ENCODE data around the gene PSMB2.

PSMB2 gene

DNA sequence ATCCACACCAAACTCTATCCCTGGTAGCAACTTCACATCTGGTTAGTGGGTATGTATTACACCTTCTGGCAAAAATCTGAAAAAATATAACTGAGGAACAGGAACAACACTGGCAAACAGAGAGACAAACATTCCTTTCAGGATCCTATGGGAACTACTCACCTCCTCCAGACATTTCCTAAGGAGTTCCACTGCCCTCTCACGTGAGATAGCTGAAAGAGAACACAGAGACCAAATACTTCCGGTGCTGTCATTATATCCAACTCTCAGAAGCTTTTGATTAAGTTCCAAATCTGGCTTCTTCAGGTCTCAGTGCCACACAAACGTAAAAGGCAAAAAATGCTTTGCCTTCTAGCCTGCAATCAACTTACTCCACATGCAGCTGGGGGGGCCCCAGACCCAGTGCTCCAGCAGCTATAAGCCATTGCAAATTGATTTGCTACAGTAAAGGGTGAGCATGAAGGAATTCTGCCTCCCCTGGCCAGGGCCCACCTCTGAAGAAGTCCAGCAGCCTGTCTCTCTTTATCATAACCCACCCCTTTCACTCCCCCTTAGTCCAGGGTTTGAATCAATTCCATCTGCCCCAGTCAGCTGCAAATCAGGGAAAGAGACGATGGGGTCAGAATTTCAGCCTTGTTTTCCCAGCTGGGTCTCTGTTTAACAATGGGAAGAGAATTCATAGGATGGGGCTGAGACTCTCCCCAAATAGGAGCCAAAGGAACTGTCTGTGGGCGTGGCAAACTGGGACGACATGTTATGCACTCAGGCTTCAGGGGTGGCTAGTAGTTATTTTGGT, 36.1 kb downstream of the PSMB2 start:
- Histone ChIP-seq H4K20me1 (ENCODE audit: insufficient read depth, low read length) (no peaks in the 10 kb centered on the region), H3K79me2 (ENCODE audit: low read length) (peaks cover 29% of the 10 kb centered on the region), H3K4me1 (ENCODE audit: low read length) (no peaks in the 10 kb centered on the region), H3K27me3 (ENCODE audit: low read depth, low read length) (no peaks in the 10 kb centered on the region), H3K36me3 (replicated peaks; ENCODE audit: low read depth, low read length) (peaks cover 17% of the 10 kb centered on the region), H3K9me3 (ENCODE audit: insufficient read depth, low read length) (no peaks in the 10 kb centered on the region), H3K4me3 (ENCODE audit: low read length) (no peak overlapping the region), H3K9ac (ENCODE audit: low read length) (no peak overlapping the region), H3K4me2 (ENCODE audit: low read length) (no peak overlapping the region), H2AFZ (ENCODE audit: low read depth, low read length) (no peak overlapping the region), H3K27ac (ENCODE audit: low read length) (no peak overlapping the region)
- TF ChIP-seq CTCF (IDR thresholded peaks at IDR 0.05; ENCODE audit: low read depth, low read length) (no peak), EZH2phosphoT487 (IDR thresholded peaks at IDR 0.05; ENCODE audit: low read depth) (no peak)

DNA sequence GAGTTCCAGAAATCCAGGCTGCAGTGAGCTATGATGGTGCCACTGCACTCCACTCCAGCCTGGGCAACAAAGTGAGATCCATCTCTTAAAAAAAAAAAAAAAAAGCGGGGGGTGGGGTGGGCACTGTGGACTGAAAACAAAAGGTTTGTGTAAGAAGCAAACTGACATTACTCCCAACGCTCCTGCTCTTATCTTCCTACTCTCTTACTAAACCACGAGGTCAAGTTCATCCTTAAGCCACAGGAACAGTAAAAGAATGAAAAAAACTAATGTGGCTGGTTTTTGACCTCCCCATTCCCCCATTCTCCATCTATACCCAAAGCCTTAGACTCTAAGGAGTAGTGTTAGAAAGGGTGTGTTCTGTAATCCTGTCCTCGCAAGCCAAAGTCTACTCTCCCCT, 37.4 kb downstream of the PSMB2 start:
- Histone ChIP-seq H3K27ac (ENCODE audit: low read length) (no peak overlapping the region), H3K4me1 (ENCODE audit: low read length) (no peaks in the 10 kb centered on the region), H3K79me2 (ENCODE audit: low read length) (peaks cover 27% of the 10 kb centered on the region), H3K9ac (ENCODE audit: low read length) (no peak overlapping the region), H4K20me1 (ENCODE audit: insufficient read depth, low read length) (no peaks in the 10 kb centered on the region), H2AFZ (ENCODE audit: low read depth, low read length) (no peak overlapping the region), H3K27me3 (ENCODE audit: low read depth, low read length) (no peaks in the 10 kb centered on the region), H3K4me2 (ENCODE audit: low read length) (no peak overlapping the region), H3K9me3 (ENCODE audit: insufficient read depth, low read length) (no peaks in the 10 kb centered on the region), H3K4me3 (ENCODE audit: low read length) (no peak overlapping the region), H3K36me3 (replicated peaks; ENCODE audit: low read depth, low read length) (peaks cover 12% of the 10 kb centered on the region)
- TF ChIP-seq EZH2phosphoT487 (IDR thresholded peaks at IDR 0.05; ENCODE audit: low read depth) (no peak), CTCF (IDR thresholded peaks at IDR 0.05; ENCODE audit: low read depth, low read length) (no peak)

DNA sequence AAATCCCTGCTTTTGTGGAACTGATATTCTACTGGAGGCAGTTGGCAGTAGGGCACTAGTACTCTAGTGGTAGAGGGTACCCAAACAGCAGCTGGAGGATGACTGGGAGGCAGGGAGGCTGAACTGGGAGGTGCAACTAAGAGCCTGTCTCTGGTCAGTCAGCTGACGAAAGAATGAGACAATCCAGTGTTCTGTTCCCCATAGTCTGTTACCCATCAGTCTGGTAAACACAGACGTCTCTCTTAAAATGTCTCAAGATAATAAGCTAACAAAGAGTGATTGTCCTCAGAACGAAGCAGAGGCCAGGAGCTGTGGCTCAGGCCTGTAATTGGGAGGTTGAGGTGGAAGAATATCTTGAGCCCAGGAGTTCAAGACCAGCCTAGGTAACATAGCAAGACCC, 37.9 kb downstream of the PSMB2 start:
- Histone ChIP-seq H3K9me3 (ENCODE audit: insufficient read depth, low read length) (no peaks in the 10 kb centered on the region), H3K4me1 (ENCODE audit: low read length) (no peaks in the 10 kb centered on the region), H3K36me3 (replicated peaks; ENCODE audit: low read depth, low read length) (peaks cover 8% of the 10 kb centered on the region), H2AFZ (ENCODE audit: low read depth, low read length) (no peak overlapping the region), H3K9ac (ENCODE audit: low read length) (no peak overlapping the region), H4K20me1 (ENCODE audit: insufficient read depth, low read length) (no peaks in the 10 kb centered on the region), H3K4me3 (ENCODE audit: low read length) (no peak overlapping the region), H3K27ac (ENCODE audit: low read length) (no peak overlapping the region), H3K27me3 (ENCODE audit: low read depth, low read length) (no peaks in the 10 kb centered on the region), H3K79me2 (ENCODE audit: low read length) (peaks cover 23% of the 10 kb centered on the region), H3K4me2 (ENCODE audit: low read length) (no peak overlapping the region)
- TF ChIP-seq EZH2phosphoT487 (IDR thresholded peaks at IDR 0.05; ENCODE audit: low read depth) (no peak), CTCF (IDR thresholded peaks at IDR 0.05; ENCODE audit: low read depth, low read length) (no peak)

- H3K27ac ChIP-seq (ENCODE audit: low read length), result no peak overlapping the region
- no peak overlapping the region for H3K4me3 ChIP-seq (ENCODE audit: low read length)
- no peak for TF ChIP-seq CTCF (IDR thresholded peaks at IDR 0.05; ENCODE audit: low read depth, low read length)
- TF ChIP-seq EZH2phosphoT487 (IDR thresholded peaks at IDR 0.05; ENCODE audit: low read depth), result no peak
- peaks cover 8% of the 10 kb centered on the region for H3K36me3 ChIP-seq (replicated peaks; ENCODE audit: low read depth, low read length)
- H3K79me2 ChIP-seq (ENCODE audit: low read length), result peaks cover 1% of the 10 kb centered on the region; the same call in 1 of the 2 replicates
- no peaks in the 10 kb centered on the region for H3K9me3 ChIP-seq (ENCODE audit: insufficient read depth, low read length)
- H3K27me3 ChIP-seq (ENCODE audit: low read depth, low read length), result no peaks in the 10 kb centered on the region
- H4K20me1 ChIP-seq (ENCODE audit: insufficient read depth, low read length), result no peaks in the 10 kb centered on the region
- H3K9ac ChIP-seq (ENCODE audit: low read length), result no peak overlapping the region
- H3K4me1 ChIP-seq (ENCODE audit: low read length), result no peaks in the 10 kb centered on the region
- H3K4me2 ChIP-seq (ENCODE audit: low read length), result no peak overlapping the region
- H2AFZ ChIP-seq (ENCODE audit: low read depth, low read length), result no peak overlapping the region
Observed at GRCh38 chr1:35600593-35600992, 40.7 kb downstream of the PSMB2 start.
